Jurkat, Clone E6-1 (cell line): ENCODE results near the gene UBA52.

Source experiments
- DNase-seq: peaks from one replicate; pipeline ENCODE4 v3.0.0-alpha.2; 2011; ENCODE audit warnings: low read depth, low spot score
- H3K4me3 ChIP-seq: 2 replicates; pipeline ENCODE4 v1.5.1; 2011; ENCODE audit warnings: mild to moderate bottlenecking, low read length, control low read depth, moderate library complexity

UBA52 gene

DNA sequence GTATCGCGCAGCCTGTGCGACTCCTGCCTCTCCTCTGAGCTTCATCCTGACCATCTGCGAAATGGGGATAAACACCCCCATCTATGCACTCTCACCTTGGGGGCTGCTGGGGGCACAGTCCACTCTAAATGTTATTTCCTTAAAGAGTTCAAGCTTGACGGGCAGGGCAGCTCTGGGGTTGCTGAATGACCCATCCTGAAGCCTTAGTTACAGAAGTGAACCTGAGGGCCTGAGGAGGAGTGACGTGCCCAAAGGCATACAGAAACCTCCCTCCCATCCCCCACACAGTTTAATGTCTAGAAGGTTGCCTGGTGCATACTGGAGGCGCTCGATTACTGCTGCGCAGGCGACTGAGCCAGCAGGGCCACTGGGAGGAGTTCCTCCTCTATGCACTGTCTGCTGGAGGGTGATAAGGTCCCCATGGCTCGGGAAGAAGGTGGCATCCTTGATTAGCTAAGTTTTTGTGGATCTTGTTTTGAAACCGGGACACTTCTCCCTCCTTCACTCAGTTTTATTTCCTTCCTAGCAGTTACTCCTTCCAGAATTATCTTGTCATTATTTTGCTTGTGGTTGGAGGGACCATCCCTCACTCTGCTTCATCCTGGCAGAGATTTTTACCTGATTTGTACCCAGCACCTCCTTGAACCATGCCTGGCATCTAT lies 27.7 kb upstream of the UBA52 start:
- DNase-seq, result peak; percentile 92
- H3K4me3 ChIP-seq, result peak overlapping the region; percentile 70

DNA sequence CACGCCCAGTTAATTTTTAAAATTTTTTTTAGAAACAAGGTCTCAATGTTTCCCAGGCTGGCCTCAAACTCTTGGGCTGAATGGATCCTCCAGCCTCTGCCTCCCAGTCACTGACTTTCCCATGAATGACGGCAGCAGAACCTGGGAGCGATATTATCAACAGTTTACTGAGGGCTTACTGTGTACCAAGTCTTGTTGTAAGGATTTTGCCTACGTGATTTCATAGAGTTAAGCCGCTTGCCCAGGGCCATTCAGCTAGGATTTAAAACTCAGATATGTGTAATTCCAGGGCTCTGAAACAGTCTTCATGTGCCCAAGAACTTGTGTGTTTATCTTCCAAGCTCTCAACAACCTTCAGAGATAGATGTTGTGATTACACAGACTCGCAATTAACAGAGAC lies 20.0 kb upstream of the UBA52 start:
- H3K4me3 ChIP-seq, result no peak overlapping the region
- no peak for DNase-seq

DNA sequence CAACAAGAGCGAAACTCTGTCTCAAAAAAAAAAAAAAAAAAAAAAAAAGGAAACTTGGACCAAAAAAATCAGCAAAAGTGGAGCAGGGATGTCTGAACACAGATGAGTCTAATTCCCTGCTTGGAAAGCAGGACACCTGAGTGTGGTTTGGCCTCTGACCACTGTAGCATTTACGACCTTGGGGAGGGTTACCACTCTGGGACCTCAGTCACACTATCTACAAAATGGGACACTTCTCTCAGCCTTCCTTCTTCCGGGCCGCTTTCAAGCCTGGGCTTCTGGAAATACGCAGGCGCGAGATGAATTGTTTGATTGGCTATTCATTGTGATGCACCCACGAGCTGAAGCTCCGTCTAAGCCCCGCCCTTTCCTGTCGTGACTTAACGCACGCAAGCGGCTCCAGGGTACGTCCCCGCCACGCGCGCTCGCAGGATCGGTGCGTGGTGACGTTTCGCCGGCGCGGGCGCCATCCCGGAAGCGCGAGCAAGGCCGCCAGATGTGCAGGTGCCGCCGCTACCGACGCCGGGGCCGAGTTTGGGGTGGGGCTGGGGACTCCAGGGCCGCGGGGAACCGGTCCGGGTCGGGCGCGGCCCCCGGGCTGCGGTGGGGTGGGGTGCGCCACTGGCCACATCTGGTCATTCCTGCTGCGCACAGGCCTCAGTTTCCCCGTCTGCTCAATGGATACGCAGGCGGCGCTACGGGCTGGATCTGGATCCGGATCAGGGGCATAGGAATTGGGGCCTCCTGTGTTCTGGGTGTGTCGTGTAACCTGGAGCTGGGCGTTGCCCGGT lies 14.1 kb upstream of the UBA52 start, which contains the start of gene KXD1:
KXD1 (plus strand) TSS at position 460 of the 791 bp plus-strand sequence. CDS start 4,187 bp downstream, outside the sequence.
- peak within 1 kb of the TSS; percentile 100 for H3K4me3 ChIP-seq
- peak; percentile 100 for DNase-seq

DNA sequence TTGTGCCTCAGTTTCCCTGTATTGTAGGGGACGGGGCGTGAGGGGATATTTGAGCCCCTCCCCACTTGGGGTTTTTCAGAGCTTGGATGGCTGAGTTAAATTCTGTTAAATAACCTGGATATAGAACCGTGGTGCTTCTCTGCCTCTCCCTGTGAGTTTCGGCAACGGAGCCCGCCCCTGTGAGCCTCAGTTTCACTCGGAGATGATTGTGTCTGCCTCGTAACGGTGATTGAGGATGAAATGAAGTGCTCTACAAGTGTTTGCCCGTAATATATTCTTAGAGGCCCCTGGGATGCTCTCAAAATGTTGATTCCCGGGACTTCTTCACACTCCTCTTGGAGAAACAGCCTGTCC lies 13.5 kb upstream of the UBA52 start:
- peak overlapping the region; percentile 100 for H3K4me3 ChIP-seq
- no peak for DNase-seq

DNA sequence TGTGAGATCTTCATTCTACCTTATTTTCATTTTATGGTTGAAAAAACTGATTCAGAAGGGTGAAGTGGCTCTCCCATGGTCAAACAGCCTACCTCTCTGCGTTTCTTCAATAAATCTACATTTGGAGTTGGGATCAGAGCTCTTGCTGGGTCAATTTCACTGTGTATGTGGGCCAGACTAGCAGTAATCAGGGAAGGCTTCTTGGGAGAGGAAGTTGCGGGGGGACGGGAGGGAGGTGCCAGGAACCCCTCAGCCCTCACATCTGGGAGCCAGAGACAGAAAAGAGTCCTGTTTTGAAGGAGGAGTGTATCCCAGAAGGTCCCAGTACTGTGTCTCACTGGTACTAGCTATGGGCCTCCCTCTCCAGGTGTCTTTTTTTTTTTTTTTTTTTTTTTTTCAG lies 13.1 kb upstream of the UBA52 start:
- no peak for DNase-seq

DNA sequence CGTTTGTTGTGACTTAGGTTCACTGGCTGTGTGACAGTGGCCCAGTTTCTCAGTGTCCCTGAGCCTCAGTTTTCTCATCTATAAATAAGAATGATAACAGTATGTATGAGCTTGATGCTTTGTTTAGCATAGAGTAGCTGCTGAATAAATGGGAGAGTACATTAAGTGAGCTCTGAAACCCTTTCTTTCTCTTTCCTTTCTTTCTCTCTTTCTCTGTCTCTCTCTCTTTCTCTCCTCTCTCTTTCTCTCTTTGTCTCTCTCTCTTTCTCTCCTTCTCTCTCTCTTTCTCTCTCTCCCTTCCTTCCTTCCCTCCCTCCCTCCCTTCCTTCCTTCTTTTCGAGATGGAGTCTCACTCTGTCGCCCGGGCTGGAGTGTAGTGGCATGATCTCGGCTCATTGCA lies 12.0 kb upstream of the UBA52 start:
- DNase-seq, result no peak
- H3K4me3 ChIP-seq, result no peak overlapping the region

More for the DNA sequence above, 13.1 kb upstream of the UBA52 start:
- peak overlapping the region; percentile 100 for H3K4me3 ChIP-seq

DNA sequence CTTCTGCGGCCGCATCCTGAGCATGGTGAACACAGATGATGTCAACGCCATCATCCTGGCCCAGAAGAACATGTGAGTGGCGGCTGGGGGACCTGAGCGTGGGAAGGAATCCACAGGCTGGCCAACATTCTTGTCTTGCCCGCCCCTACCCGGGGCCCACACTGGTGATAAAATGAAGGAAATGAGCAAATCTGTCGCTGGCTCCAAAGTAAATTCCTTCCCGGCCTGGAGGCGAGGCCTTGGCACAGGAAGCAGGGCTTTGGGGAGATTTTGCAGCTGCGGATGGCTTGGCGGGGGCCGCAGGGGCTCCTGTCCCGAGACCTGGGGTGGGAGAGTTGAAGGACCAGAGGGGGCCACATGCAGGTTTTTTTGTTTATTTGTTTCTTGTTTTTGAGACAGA lies 9.6 kb upstream of the UBA52 start:
- DNase-seq, result no peak
- H3K4me3 ChIP-seq, result no peak overlapping the region

DNA sequence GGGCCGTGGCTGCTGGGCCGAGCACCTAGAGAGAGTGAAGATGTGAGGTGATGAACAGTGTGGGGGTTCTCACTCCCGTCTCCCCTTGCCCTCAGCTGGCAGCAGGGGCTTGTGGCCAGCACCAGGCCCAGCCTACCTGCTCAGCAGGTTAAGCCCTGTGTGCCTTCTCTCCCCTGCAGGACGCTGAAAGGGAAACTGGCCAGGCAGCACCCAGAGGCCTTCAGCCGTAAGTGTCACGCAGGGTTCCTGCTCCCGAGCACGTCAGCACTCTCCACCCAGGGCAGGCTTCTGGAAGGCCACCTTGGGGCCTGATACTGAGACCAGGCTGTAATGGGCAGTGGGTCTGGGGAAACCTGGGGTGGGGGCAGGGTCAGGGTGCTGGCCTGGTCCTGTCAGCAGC lies 4.7 kb upstream of the UBA52 start:
- no peak for DNase-seq
- H3K4me3 ChIP-seq, result no peak overlapping the region

DNA sequence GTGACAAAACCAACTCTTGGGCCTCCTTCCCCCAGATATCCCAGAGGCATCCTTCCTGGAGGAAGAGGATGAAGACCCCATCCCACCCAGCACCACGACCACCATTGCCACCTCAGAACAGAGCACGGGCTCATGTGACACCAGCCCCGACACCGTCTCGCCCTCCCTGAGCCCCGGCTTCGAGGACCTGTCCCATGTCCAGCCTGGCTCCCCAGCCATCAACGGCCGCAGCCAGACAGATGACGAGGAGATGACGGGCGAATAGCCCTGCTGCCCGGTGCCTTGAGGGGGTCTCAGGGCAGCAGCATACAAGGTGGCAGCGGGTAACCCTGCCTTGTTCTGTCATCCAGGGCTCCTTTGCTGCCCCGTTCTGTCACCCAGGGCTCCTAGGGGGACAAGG lies 3.3 kb upstream of the UBA52 start:
- no peak for DNase-seq
- H3K4me3 ChIP-seq, result no peak overlapping the region

DNA sequence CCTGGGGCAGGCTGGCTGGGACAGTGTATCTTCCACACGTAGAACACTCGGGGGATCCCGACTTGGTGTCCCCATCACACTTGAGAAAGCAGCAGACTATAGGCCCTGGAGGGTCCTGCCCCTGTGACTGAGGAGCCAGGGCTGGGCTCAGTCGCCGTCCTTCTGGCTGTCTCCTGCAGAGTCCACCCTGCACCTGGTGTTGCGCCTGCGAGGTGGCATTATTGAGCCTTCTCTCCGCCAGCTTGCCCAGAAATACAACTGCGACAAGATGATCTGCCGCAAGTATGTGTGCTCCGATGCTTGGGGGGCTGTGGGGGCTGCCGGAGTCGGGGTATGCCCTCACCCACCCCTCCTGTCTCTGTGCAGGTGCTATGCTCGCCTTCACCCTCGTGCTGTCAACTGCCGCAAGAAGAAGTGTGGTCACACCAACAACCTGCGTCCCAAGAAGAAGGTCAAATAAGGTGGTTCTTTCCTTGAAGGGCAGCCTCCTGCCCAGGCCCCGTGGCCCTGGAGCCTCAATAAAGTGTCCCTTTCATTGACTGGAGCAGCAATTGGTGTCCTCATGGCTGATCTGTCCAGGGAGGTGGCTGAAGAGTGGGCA lies 3.1 kb downstream of the UBA52 start:
- H3K4me3 ChIP-seq, result no peak overlapping the region
- DNase-seq, result no peak

DNA sequence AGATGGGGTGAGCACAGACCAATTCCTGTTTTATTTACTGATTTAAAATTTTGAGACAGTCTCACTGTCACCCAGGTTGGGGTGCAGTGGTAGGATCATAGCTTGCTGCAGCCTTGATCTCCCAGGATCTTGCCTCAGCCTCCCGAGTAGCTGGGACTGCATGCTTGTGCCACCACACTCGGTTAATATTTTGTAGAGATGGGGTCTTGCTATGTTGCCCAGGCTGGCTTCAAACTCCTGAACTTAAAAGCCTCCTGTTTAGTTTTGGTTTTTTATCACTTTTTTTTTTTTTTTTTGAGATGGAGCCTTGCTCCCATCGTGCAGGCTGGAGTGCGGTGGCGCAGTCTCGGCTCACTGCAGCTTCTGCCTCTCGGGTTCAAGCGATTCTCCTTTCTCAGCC lies 4.7 kb downstream of the UBA52 start:
- no peak for DNase-seq
- H3K4me3 ChIP-seq, result no peak overlapping the region

DNA sequence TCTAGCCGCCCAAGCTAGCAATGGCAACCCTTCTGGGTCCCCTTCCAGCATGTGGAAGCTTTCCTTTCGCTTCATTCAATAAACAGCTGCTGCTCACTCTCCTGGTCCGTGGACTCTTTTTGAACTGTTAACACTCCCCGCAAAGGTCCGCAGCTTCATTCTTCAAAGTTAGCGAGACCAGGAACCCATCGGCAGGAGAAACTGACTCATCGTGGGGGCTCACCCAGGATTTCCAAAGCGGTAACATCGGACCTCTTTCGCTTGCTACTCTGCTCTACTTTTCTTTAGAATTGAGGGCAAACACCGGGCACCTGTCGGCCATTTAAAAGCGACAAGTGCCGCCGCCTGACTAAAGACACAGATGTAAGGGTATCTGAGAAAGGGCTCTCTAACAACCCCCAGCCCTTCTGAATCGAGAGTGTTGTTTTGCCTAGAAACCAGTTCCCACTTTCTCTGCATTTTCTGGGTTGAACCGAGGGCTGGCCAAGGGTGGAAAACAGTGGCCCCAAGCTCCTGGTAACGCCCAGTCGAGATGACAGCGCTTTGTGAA lies 5.8 kb downstream of the UBA52 start:
- H3K4me3 ChIP-seq, result no peak overlapping the region
- no peak for DNase-seq

DNA sequence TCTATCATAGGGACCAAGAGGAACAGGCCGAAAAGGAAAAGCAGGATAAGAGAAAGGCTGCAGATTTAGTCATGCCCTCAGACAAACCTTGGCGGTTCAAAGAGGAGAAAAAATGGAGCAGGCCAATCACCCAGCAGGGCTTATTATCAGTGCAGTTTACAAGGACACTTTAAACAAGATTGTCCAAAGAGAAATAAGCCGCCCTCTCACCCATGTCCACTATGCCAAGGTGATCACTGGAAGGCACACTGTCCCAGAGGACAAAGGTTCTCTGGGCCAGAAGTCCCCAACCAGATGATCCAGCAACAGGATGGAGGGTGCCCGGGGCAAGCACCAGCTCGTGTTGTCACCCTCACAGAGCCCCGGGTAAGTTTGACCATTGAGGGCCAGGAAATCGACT lies 8.7 kb downstream of the UBA52 start:
- H3K4me3 ChIP-seq, result no peak overlapping the region
- no peak for DNase-seq

DNA sequence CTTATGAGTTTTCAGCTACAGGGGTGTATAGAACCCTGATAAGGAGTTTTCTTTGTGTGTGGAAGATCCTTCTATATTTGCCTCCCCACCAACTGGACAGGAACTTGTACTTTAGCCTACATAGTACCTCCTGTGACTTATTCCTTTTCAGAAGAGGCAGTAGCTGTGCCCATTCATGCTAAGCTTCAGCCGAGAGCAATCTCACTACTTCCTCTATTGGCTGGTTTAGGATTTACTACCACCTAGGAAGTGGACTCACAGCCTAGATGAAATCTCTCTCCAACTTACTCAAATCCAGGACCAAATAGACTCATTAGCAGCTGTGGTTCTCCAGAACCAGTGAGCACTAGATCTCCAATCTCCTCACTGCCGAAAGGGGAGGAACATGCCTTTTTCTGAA lies 14.6 kb downstream of the UBA52 start:
- DNase-seq, result no peak
- no peak overlapping the region for H3K4me3 ChIP-seq

DNA sequence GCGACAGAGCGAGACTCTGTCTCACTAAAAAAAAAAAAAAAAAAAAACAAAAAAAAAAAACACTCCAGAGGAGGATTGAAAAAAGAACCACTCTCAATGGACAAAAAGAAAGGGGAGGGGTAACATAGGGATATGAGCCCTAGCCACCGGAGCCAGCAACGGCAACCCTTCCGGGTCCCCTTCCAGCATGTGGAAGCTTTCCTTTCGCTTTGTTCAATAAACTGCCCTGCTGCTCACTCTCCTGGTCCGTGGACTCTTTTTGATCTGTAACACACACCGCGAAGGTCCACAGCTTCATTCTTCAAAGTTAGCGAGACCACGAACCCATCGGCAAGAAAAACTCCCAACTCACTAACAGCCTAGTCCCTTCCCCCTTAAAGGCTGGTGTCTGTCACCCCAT lies 15.9 kb downstream of the UBA52 start:
- H3K4me3 ChIP-seq, result peak overlapping the region; percentile 72
- no peak for DNase-seq

DNA sequence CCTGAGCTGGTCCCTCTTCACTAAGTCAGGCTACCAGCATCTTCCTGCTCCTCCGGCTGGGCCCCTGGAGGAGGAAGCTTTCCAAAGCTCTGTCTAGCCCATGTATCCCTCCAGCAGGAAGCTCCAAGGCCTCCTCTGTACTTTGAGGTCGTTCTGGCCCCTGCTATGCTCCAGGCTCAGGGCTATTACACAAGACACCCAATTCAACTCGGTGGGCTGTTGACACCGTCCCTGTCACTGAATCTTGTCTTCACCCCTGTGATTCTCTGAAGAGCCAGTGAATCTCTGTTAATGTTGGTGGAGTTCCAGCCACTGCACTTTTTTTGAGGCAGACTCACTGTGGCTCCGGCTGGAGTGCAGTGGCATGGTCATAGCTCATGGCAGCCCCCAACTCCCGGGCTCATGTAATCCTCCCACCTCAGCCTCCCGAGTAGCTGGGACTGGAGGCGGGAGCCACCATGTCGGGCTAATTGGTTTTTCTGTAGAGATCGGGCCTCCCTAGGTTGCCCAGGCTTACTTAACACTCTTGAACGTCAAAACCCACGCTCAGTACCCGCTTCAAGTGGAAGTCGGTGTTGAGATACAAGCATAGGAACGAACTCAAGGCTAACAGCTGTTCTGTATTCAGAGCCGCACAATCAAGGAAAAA lies 16.4 kb downstream of the UBA52 start:
- DNase-seq, result peak; percentile 48

DNA sequence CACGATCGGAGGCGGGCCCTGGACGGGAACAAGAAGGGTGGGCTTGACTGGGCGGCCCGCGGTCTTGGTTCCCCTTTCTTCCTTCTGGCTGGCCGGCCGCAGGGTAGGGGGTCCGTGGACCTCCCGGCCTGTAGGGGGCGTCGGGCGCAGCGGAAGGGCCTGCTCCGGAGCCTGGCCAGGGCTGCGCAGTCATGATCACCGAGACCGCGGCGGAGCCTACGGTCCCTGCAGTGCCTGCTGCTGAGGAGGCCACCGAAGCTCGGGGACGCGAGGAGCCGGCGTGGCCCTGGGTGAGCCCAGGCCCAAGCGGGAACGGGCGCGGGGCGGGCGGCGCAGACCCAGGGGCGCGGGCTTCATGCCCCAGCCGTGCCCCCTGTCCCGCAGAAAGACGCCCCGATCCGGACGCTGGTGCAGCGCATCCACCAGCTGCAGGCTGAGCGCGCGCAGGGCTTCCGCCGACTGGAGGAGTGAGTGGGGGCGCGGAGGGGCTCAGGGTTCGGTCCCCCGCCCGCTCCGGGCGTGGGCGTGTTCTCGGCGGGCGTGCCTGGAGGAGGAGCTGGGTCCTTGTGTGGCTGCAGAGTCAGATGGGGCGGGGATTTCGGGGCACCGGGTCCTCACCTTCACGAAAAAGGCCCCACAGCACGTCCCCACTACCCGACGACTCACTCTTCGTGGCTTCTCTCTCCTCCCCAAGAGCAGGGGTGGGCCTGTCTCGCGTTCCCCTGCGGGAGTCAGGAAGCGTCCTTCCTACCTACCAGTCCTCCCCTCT lies 17.1 kb downstream of the UBA52 start, which contains the start of gene REX1BD:
REX1BD (plus strand) TSS at position 188 of the 769 bp plus-strand sequence; CDS start at position 192, 4 bp downstream.
- peak within 1 kb of the TSS; percentile 72 for H3K4me3 ChIP-seq
- peak; percentile 88 for DNase-seq

More for the DNA sequence above, 16.4 kb downstream of the UBA52 start:
- peak overlapping the region; percentile 72 for H3K4me3 ChIP-seq

DNA sequence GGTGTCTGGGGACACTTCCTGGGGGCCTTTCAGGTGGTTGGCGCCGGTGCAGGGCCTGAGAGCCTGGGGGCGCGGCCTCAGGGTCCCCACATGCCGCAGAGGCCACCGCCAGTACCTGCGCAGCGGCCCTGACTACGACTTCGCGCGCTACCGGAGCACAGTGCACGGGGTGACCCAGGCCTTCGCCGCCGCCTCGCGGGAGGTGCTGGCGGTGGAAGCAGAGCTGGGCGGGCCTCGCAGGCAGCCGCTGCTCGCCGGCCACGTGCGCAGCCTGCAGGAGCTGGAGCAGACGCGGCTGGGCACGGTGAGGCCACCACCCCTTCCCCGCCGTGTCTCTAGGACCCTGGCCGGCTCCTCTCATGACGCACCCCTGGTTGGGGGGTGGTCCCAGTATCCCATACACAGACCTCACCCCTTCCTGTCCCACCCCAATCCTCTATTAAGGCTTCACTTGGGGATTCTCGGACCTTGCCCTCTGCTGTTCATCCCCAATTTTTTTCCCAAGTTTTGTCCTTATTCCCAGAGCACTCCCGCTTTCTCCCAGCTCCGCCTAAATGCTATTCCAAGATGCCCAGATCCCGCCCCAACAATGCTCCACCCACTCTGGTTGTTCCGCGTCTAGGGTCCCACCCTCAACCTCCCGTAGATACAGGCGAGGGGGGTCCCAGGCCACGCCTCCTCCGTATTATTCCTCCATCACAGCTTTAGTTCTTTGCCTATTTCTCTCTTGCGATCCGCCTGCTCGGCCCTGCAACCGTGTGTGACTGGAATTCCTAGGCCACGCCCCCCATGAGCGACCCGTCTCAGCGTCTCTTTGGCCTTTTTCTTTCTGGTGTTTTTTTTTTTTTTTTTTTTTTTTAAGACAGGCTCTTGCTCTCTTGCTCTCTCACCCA lies 18.0 kb downstream of the UBA52 start:
- peak overlapping the region; percentile 72 for H3K4me3 ChIP-seq
- DNase-seq, result no peak
